MM.1S (cell line): ENCODE measurements around the gene GALNT12.

Experiments
- DNase-seq: peaks from one replicate; pipeline ENCODE4 v3.0.0-alpha.2; 2015
- H2AFZ ChIP-seq: fragments of 300-600 bp; sonication (generic); 2 replicates; pipeline ENCODE4 v1.6.0; 2016; ENCODE audit warnings: antibody characterized with exemption, low read length
- H3F3A ChIP-seq: fragments of 300-600 bp; sonication (generic); 2 replicates; pipeline ENCODE4 v1.6.1; 2016; ENCODE audit warnings: mild to moderate bottlenecking, antibody characterized with exemption, low read length, moderate library complexity, mixed read lengths; ENCODE audit not compliant: insufficient read depth
- H3K27ac ChIP-seq: fragments of 300-600 bp; sonication (generic); 2 replicates; pipeline ENCODE4 v1.5.1; 2016; ENCODE audit warnings: mild to moderate bottlenecking, low read length
- H3K27me3 ChIP-seq: fragments of 300-600 bp; sonication (generic); replicated peaks from 2 replicates; pipeline ENCODE4 v1.6.0; 2016; ENCODE audit warnings: low read length; ENCODE audit not compliant: insufficient read depth
- H3K36me3 ChIP-seq: fragments of 300-600 bp; sonication (generic); replicated peaks from 2 replicates; pipeline ENCODE4 v1.6.1; 2016; ENCODE audit warnings: mild to moderate bottlenecking, low read length, mixed read lengths; ENCODE audit not compliant: insufficient read depth
- H3K4me1 ChIP-seq: fragments of 300-600 bp; sonication (generic); 2 replicates; pipeline ENCODE4 v1.6.1; 2016; ENCODE audit warnings: low read length, mixed read lengths
- H3K4me2 ChIP-seq: fragments of 300-600 bp; sonication (generic); 2 replicates; pipeline ENCODE4 v1.6.0; 2016; ENCODE audit warnings: low read depth, low read length
- H3K4me3 ChIP-seq: fragments of 300-600 bp; sonication (generic); 2 replicates; pipeline ENCODE4 v1.5.1; 2016; ENCODE audit warnings: low read length, mixed read lengths
- H3K79me2 ChIP-seq: fragments of 300-600 bp; sonication (generic); 2 replicates; pipeline ENCODE4 v1.6.1; 2016; ENCODE audit warnings: mixed run types, low read length, mixed read lengths
- H3K9ac ChIP-seq: fragments of 300-600 bp; sonication (generic); 2 replicates; pipeline ENCODE4 v1.6.1; 2016; ENCODE audit warnings: low read length, mixed read lengths
- H3K9me2 ChIP-seq: fragments of 300-600 bp; sonication (generic); replicated peaks from 2 replicates; pipeline ENCODE4 v1.6.1; 2016; ENCODE audit warnings: mild to moderate bottlenecking, low read length, mixed read lengths; ENCODE audit not compliant: insufficient read depth
- H3K9me3 ChIP-seq: fragments of 300-600 bp; sonication (generic); replicated peaks from 2 replicates; pipeline ENCODE4 v1.6.1; 2016; ENCODE audit warnings: mild to moderate bottlenecking, low read length, mixed read lengths; ENCODE audit not compliant: insufficient read depth
- H4K20me1 ChIP-seq: fragments of 300-600 bp; sonication (generic); 2 replicates; pipeline ENCODE4 v1.6.1; 2016; ENCODE audit warnings: mild to moderate bottlenecking, low read length, moderate library complexity, mixed read lengths; ENCODE audit not compliant: insufficient read depth
- EZH2 ChIP-seq: fragments of 300-600 bp; sonication (generic); optimal IDR thresholded peaks from 2 replicates; pipeline ENCODE3; 2017; ENCODE audit warnings: low read depth, mild to moderate bottlenecking, antibody characterized with exemption, low read length, mixed read lengths
- EZH2phosphoT487 ChIP-seq: fragments of 300-600 bp; sonication (generic); IDR thresholded peaks from 2 replicates; pipeline ENCODE4 v1.6.1; 2018; ENCODE audit warnings: antibody characterized with exemption, low read length
- TF ChIP-seq, protein P1 (sequence below): fragments of 300-600 bp; sonication (generic); IDR thresholded peaks from 2 replicates; pipeline ENCODE4 v1.5.1; 2016; ENCODE audit warnings: antibody characterized with exemption, low read length, mixed read lengths

GALNT12 gene

DNA sequence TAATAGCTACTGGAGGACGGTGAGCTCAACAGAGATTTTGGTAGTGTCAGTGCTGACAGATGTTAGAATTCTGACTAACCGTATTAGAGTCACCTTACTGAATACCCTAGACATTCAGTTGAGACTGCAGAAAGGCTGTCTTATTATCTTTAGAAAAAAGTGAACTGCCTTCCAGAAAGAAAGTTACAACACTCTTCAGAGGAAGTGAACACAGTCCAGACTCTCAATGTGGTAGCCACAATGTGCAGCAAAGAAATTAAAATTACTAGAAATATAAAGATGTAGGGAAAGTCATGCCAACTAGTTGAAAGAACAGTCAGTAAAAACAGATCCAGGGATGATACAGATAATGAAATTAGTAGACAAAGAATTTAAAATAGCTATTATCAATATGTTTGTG, 89.2 kb downstream of the GALNT12 start:
- Histone ChIP-seq H3K4me2 (no peak overlapping the region), H3K9ac (no peak overlapping the region), H3K4me1 (no peaks in the 10 kb centered on the region), H3K9me3 (no peaks in the 10 kb centered on the region), H3K36me3 (no peaks in the 10 kb centered on the region), H3K79me2 (no peaks in the 10 kb centered on the region), H3F3A (no peaks in the 10 kb centered on the region), H2AFZ (no peak overlapping the region), H4K20me1 (no peaks in the 10 kb centered on the region), H3K4me3 (no peak overlapping the region), H3K9me2 (no peaks in the 10 kb centered on the region), H3K27ac (no peak overlapping the region), H3K27me3 (no peaks in the 10 kb centered on the region)
- DNase-seq, result no peak
- TF ChIP-seq, protein P1, sequence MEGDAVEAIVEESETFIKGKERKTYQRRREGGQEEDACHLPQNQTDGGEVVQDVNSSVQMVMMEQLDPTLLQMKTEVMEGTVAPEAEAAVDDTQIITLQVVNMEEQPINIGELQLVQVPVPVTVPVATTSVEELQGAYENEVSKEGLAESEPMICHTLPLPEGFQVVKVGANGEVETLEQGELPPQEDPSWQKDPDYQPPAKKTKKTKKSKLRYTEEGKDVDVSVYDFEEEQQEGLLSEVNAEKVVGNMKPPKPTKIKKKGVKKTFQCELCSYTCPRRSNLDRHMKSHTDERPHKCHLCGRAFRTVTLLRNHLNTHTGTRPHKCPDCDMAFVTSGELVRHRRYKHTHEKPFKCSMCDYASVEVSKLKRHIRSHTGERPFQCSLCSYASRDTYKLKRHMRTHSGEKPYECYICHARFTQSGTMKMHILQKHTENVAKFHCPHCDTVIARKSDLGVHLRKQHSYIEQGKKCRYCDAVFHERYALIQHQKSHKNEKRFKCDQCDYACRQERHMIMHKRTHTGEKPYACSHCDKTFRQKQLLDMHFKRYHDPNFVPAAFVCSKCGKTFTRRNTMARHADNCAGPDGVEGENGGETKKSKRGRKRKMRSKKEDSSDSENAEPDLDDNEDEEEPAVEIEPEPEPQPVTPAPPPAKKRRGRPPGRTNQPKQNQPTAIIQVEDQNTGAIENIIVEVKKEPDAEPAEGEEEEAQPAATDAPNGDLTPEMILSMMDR, result no peak
- no peak for TF ChIP-seq EZH2
- no peak for TF ChIP-seq EZH2phosphoT487

DNA sequence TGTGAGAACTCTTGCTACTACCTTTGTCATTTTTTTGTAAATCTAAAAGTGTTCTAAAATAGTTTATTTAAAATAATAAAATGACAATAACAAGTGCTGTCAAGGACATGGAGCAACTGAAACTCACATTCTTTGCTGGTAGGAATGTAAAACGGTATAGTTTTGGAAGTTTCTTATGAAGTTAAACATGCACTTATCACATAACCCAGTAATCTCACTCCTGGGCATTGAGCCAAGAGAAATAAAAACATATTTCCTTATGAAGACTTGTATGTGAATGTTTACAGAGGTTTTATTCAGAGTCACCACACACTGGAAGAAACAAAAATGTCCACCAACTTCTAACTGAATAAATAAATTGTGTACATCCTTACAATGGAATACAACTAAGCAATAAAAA, 90.3 kb downstream of the GALNT12 start:
- Histone ChIP-seq H3K27me3 (no peaks in the 10 kb centered on the region), H3K79me2 (no peaks in the 10 kb centered on the region), H3K4me1 (no peaks in the 10 kb centered on the region), H3K4me2 (no peak overlapping the region), H3K27ac (no peak overlapping the region), H3F3A (no peaks in the 10 kb centered on the region), H3K9me3 (no peaks in the 10 kb centered on the region), H4K20me1 (no peaks in the 10 kb centered on the region), H3K9ac (no peak overlapping the region), H3K4me3 (no peak overlapping the region), H2AFZ (no peak overlapping the region), H3K9me2 (no peaks in the 10 kb centered on the region), H3K36me3 (no peaks in the 10 kb centered on the region)
- DNase-seq, result no peak
- TF ChIP-seq, protein P1, result no peak
- TF ChIP-seq EZH2 (no peak), EZH2phosphoT487 (no peak)

DNA sequence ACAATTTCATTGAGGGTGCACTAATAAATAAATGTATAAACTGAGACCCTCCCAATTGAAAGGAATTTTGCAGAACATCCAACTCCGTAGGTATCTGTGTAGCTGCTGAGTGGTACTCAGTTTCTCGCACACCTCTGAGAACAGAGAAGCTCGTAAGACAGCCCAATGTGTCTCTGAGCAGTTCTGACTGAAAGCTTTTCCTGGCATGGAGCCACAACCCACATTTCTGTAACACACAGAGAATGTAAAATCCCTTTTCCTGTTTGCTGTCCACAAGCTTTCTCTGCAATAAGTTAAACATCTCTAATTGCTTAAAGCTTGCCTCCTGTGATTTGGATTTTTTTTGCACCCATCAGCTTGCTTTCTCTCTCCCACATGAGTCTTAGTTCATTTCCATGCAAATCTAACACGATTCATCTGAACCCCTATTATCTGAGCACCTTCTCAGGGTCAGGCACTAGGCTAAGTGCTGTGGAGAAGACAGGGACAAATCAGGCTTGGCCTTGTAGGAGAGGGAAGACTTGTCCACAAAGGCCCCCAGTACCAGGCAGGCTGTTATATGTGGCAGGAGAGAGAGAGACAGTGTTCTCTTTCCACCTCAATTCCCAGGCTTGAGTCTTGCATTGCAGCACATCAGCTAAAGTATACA, 92.1 kb downstream of the GALNT12 start:
- no peak overlapping the region for H3K9ac ChIP-seq
- H3F3A ChIP-seq, result no peaks in the 10 kb centered on the region
- TF ChIP-seq EZH2 (no peak), EZH2phosphoT487 (no peak)
- TF ChIP-seq, protein P1, result no peak
- H3K27me3 ChIP-seq, result no peaks in the 10 kb centered on the region
- H3K27ac ChIP-seq, result no peak overlapping the region
- DNase-seq, result no peak
- H3K4me1 ChIP-seq, result no peaks in the 10 kb centered on the region
- no peak overlapping the region for H3K4me3 ChIP-seq
- H2AFZ ChIP-seq, result no peak overlapping the region
- H3K79me2 ChIP-seq, result no peaks in the 10 kb centered on the region
- H3K9me3 ChIP-seq, result no peaks in the 10 kb centered on the region
- H3K9me2 ChIP-seq, result no peaks in the 10 kb centered on the region
- no peak overlapping the region for H3K4me2 ChIP-seq
- H4K20me1 ChIP-seq, result no peaks in the 10 kb centered on the region
- no peaks in the 10 kb centered on the region for H3K36me3 ChIP-seq
